SU-DHL-6 (cell line): ENCODE results near the gene STAB1.

Experiments used
- H2AFZ ChIP-seq: fragments of 200-600 bp; sonication (generic); 2 replicates; pipeline ENCODE4 v1.6.1; 2014; ENCODE audit warnings: low read depth, mild to moderate bottlenecking, moderate library complexity, mixed read lengths, antibody characterized with exemption, low read length; ENCODE audit not compliant: severe bottlenecking
- H3F3A ChIP-seq: fragments of 200-600 bp; shearing (Covaris generic); 2 replicates; pipeline ENCODE4 v1.6.0; 2016; ENCODE audit warnings: antibody characterized with exemption, mild to moderate bottlenecking; ENCODE audit not compliant: insufficient read depth
- H3K27ac ChIP-seq: fragments of 200-600 bp; sonication (generic); 2 replicates; pipeline ENCODE4 v1.5.1; 2016; ENCODE audit warnings: low read depth, mild to moderate bottlenecking, low read length, moderate library complexity, mixed read lengths
- H3K27me3 ChIP-seq: fragments of 200-600 bp; sonication (generic), shearing (Covaris generic); 2 replicates; pipeline ENCODE4 v1.6.0; 2014; ENCODE audit warnings: mild to moderate bottlenecking, low read length
- H3K36me3 ChIP-seq: fragments of 200-600 bp; sonication (generic); 2 replicates; pipeline ENCODE4 v1.6.1; 2014; ENCODE audit warnings: mild to moderate bottlenecking, low read length, mixed read lengths
- H3K4me2 ChIP-seq: fragments of 300-600, 200-600 bp; shearing (Covaris generic), sonication (generic); 2 replicates; pipeline ENCODE4 v1.6.0; 2014; ENCODE audit warnings: low read length, low read depth, mild to moderate bottlenecking; ENCODE audit not compliant: poor library complexity, severe bottlenecking
- H3K4me3 ChIP-seq: fragments of 200-600 bp; sonication (generic); 2 replicates; pipeline ENCODE4 v1.5.1; 2014; ENCODE audit warnings: antibody characterized with exemption, low read length, mild to moderate bottlenecking, mixed read lengths; ENCODE audit not compliant: insufficient read depth, poor library complexity, severe bottlenecking
- H3K79me2 ChIP-seq: fragments of 200-600 bp; sonication (generic); 2 replicates; pipeline ENCODE4 v1.6.1; 2014; ENCODE audit warnings: mild to moderate bottlenecking, low read length, moderate library complexity; ENCODE audit not compliant: insufficient read depth
- H3K9ac ChIP-seq: fragments of 200-600 bp; sonication (generic); 2 replicates; pipeline ENCODE4 v1.7.0; 2014; ENCODE audit warnings: mild to moderate bottlenecking, low read length
- H3K9me2 ChIP-seq: fragments of 200-600 bp; sonication (generic); replicated peaks from 2 replicates; pipeline ENCODE4 v1.6.1; 2014; ENCODE audit warnings: low read length; ENCODE audit not compliant: insufficient read depth
- H3K9me3 ChIP-seq: fragments of 200-600 bp; sonication (generic); 2 replicates; pipeline ENCODE4 v1.6.1; 2014; ENCODE audit warnings: low read length, mixed read lengths; ENCODE audit not compliant: insufficient read depth
- H4K20me1 ChIP-seq: fragments of 200-600 bp; sonication (generic); 2 replicates; pipeline ENCODE4 v1.6.1; 2014; ENCODE audit warnings: low read depth, mild to moderate bottlenecking, antibody characterized with exemption, low read length, moderate library complexity, mixed read lengths
- CTCF ChIP-seq: fragments of 200-600 bp; sonication (generic); IDR thresholded peaks from one replicate; pipeline ENCODE4 v1.5.1; 2017; ENCODE audit warnings: antibody characterized with exemption, mild to moderate bottlenecking, low read length, moderate library complexity; ENCODE audit not compliant: insufficient read depth, poor library complexity, severe bottlenecking
- EZH2phosphoT487 ChIP-seq: fragments of 200-600 bp; sonication (generic), shearing (Covaris generic); conservative IDR thresholded peaks from 2 replicates; pipeline ENCODE4 v1.6.1; 2018; ENCODE audit warnings: mild to moderate bottlenecking, antibody characterized with exemption, low read length, moderate library complexity, mixed read lengths

STAB1 gene

GRCh38 chr3:52551118-52551517, 56.0 kb downstream of the STAB1 start:
- peaks cover 35% of the 10 kb centered on the region for H3K36me3 ChIP-seq
- no peaks in the 10 kb centered on the region for H3K79me2 ChIP-seq
- TF ChIP-seq EZH2phosphoT487 (no peak), CTCF (no peak)

GRCh38 chr3:52552089-52552488, 57.0 kb downstream of the STAB1 start:
- Histone ChIP-seq H3K4me2 (no peak overlapping the region), H4K20me1 (peaks cover 1% of the 10 kb centered on the region; the same call in 1 of the 2 replicates)

More at GRCh38 chr3:52551118-52551517, 56.0 kb downstream of the STAB1 start:
- H3K27me3 ChIP-seq: no peaks in the 10 kb centered on the region
- H4K20me1 ChIP-seq: peaks cover 5% of the 10 kb centered on the region; the same call in 1 of the 2 replicates
- H3K4me3 ChIP-seq: no peak overlapping the region
- no peak overlapping the region for H3K27ac ChIP-seq
- H3K4me2 ChIP-seq: no peak overlapping the region
- H2AFZ ChIP-seq: no peak overlapping the region
- H3K9ac ChIP-seq: no peak overlapping the region
- H3K9me3 ChIP-seq: no peaks in the 10 kb centered on the region
- peaks cover 24% of the 10 kb centered on the region for H3F3A ChIP-seq
- H3K9me2 ChIP-seq: no peaks in the 10 kb centered on the region

GRCh38 chr3:52554026-52554755, 59.1 kb downstream of the STAB1 start:
- Histone ChIP-seq H3K4me2 (no peak overlapping the region), H3K9ac (no peak overlapping the region), H3K36me3 (peaks cover 13% of the 10 kb centered on the region; the same call in 1 of the 2 replicates), H3F3A (0 out of 2 replicates have a peak, but pooled peaks cover 7% of the 10 kb centered on the region), H3K27ac (no peak overlapping the region), H2AFZ (no peak overlapping the region), H4K20me1 (no peaks in the 10 kb centered on the region), H3K9me2 (no peaks in the 10 kb centered on the region), H3K4me3 (no peak overlapping the region), H3K9me3 (no peaks in the 10 kb centered on the region), H3K27me3 (no peaks in the 10 kb centered on the region), H3K79me2 (no peaks in the 10 kb centered on the region)
- no peak for TF ChIP-seq EZH2phosphoT487

More at GRCh38 chr3:52552089-52552488, 57.0 kb downstream of the STAB1 start:
- Histone ChIP-seq H3K4me3 (no peak overlapping the region), H3K9ac (no peak overlapping the region), H3K36me3 (peaks cover 26% of the 10 kb centered on the region), H3K27ac (no peak overlapping the region), H3K79me2 (no peaks in the 10 kb centered on the region), H3F3A (peaks cover 17% of the 10 kb centered on the region), H3K27me3 (no peaks in the 10 kb centered on the region), H3K9me3 (no peaks in the 10 kb centered on the region), H3K9me2 (no peaks in the 10 kb centered on the region), H2AFZ (no peak overlapping the region)
- TF ChIP-seq CTCF (no peak), EZH2phosphoT487 (no peak)

- no peaks in the 10 kb centered on the region for H3K27me3 ChIP-seq
- no peak overlapping the region for H2AFZ ChIP-seq
- no peaks in the 10 kb centered on the region for H3K9me3 ChIP-seq
- peaks cover 14% of the 10 kb centered on the region; the same call in 1 of the 2 replicates for H3K36me3 ChIP-seq
- H3K79me2 ChIP-seq: no peaks in the 10 kb centered on the region
- no peak overlapping the region for H3K9ac ChIP-seq
- no peaks in the 10 kb centered on the region for H4K20me1 ChIP-seq
- TF ChIP-seq EZH2phosphoT487: no peak
- TF ChIP-seq CTCF: no peak
- no peak overlapping the region for H3K4me2 ChIP-seq
- H3K9me2 ChIP-seq: no peaks in the 10 kb centered on the region
- H3F3A ChIP-seq: 0 out of 2 replicates have a peak, but pooled peaks cover 7% of the 10 kb centered on the region
- no peak overlapping the region for H3K27ac ChIP-seq
- no peak overlapping the region for H3K4me3 ChIP-seq
These were observed 59.9 kb downstream of the STAB1 start for GRCh38 chr3:52555056-52555455.
